A549 (cell line): ENCODE results near the gene CTNNA3. TPM values are rescaled to one million over a fixed set of nuclear protein-coding genes. Genes with fewer than 3 reads are reported as not detected.

ENCODE experiments used
- ATAC-seq, 2 experiments: fragments of 200-7000 bp in 1 of 2; fragments of >200 bp in 1 of 2; cut with Nextera tagmentation in 1 of 2; cut with Tn5 transposase in 1 of 2; 3 replicates each; pipeline versions ENCODE4 v1.8.0 to v1.9.1; 2018 to 2020; ENCODE audit warnings: mild to moderate bottlenecking in 1 of 2, moderate library complexity in 1 of 2
- CTCF ChIA-PET: fragments of 300-600 bp; sonication (Branson Sonifier 250); formaldehyde crosslinking; extraction: SDS; loops from one replicate; lab custom pipeline; 2021; ENCODE audit warnings: antibody characterized with exemption, inconsistent platforms; lab: Yijun Ruan, JAX
- POLR2A ChIA-PET: fragments of 350-600 bp; formaldehyde crosslinking; extraction: SDS; loops from one replicate; lab custom pipeline; 2021; ENCODE audit warnings: antibody characterized with exemption, inconsistent platforms; lab: Yijun Ruan, JAX
- DNase-seq, 2 experiments: peaks; one replicate each; pipeline versions ENCODE4 v3.0.0 to v3.0.0-alpha.2; 2011 to 2016; ENCODE audit warnings: low read depth in 1 of 2, low spot score in 1 of 2
- FAIRE-seq: peaks from 2 replicates; lab custom pipeline; 2011; peaks lifted over from hg19 to GRCh38; lab: Jason Lieb, UNC
- H3K27ac ChIP-seq, 2 experiments: fragments of >200 bp; sonication (Bioruptor Twin); formaldehyde crosslinking; 3 replicates each; pipeline ENCODE4 v1.5.1; 2016 to 2017
- H3K4me1 ChIP-seq: fragments of >200 bp; sonication (Bioruptor Twin); formaldehyde crosslinking; 3 replicates; pipeline ENCODE4 v1.6.1; 2016
- H3K4me2 ChIP-seq: fragments of >200 bp; sonication (Bioruptor Twin); formaldehyde crosslinking; 3 replicates; pipeline ENCODE4 v1.6.1; 2016
- H3K4me3 ChIP-seq: fragments of >200 bp; sonication (Bioruptor Twin); formaldehyde crosslinking; 3 replicates; pipeline ENCODE4 v1.5.1; 2016
- H3K9me3 ChIP-seq: fragments of >200 bp; sonication (Bioruptor Twin); formaldehyde crosslinking; 3 replicates; pipeline ENCODE4 v1.6.1; 2016
- ATOH8 ChIP-seq: fragments of 250-450 bp; sonication (Bioruptor Pico); IDR thresholded peaks from 2 replicates; pipeline ENCODE4 v1.5.0; 2020; ENCODE audit warnings: low read depth, mild to moderate bottlenecking, moderate library complexity
- CBX8 ChIP-seq: fragments of 200-600 bp; sonication (generic); IDR thresholded peaks from 2 replicates; pipeline ENCODE4 v1.6.1; 2016
- CHD4 ChIP-seq: fragments of 200-600 bp; sonication (generic); IDR thresholded peaks from 2 replicates; pipeline ENCODE4 v1.6.1; 2016; ENCODE audit warnings: antibody characterized with exemption, mild to moderate bottlenecking, borderline replicate concordance
- EHF ChIP-seq: fragments of 250-450 bp; sonication (Bioruptor Pico); IDR thresholded peaks from 2 replicates; pipeline ENCODE4 v1.5.0; 2020; ENCODE audit warnings: mild to moderate bottlenecking
- ELK1 ChIP-seq: fragments of 150-350 bp; IDR thresholded peaks from 2 replicates; pipeline ENCODE4 v1.6.1; 2014; ENCODE audit warnings: low read depth, mild to moderate bottlenecking, low read length
- ESRRA ChIP-seq: fragments of 150-350 bp; IDR thresholded peaks from 2 replicates; pipeline ENCODE4 v1.6.1; 2014; ENCODE audit warnings: mild to moderate bottlenecking, low read length, borderline replicate concordance
- FOXS1 ChIP-seq: fragments of 250-450 bp; sonication (Bioruptor Pico); IDR thresholded peaks from 2 replicates; pipeline ENCODE4 v1.5.0; 2020; ENCODE audit warnings: mild to moderate bottlenecking, moderate library complexity
- HDAC2 ChIP-seq: fragments of 200-600 bp; sonication (generic); IDR thresholded peaks from 2 replicates; pipeline ENCODE4 v1.6.1; 2016
- HMGXB4 ChIP-seq: fragments of 250-450 bp; sonication (Bioruptor Pico); IDR thresholded peaks from 2 replicates; pipeline ENCODE4 v1.5.0; 2021; ENCODE audit warnings: mild to moderate bottlenecking, moderate library complexity, borderline replicate concordance
- KDM5A ChIP-seq: fragments of 200-600 bp; sonication (generic); IDR thresholded peaks from 2 replicates; pipeline ENCODE4 v1.6.1; 2016; ENCODE audit warnings: antibody characterized with exemption, mild to moderate bottlenecking
- MAZ ChIP-seq: fragments of 150-350 bp; IDR thresholded peaks from 2 replicates; pipeline ENCODE4 v1.6.1; 2014; ENCODE audit warnings: antibody characterized with exemption, low read depth, low read length, borderline replicate concordance
- NPAS2 ChIP-seq: fragments of 250-450 bp; sonication (Bioruptor Pico); IDR thresholded peaks from 2 replicates; pipeline ENCODE4 v1.8.0; 2022; ENCODE audit warnings: mild to moderate bottlenecking, moderate library complexity, borderline replicate concordance
- NR3C1 ChIP-seq: fragments of >200 bp; sonication (Bioruptor Twin); formaldehyde crosslinking; IDR thresholded peaks from 3 replicates; pipeline ENCODE4 v1.6.1; 2017
- POLR2AphosphoS2 ChIP-seq: conservative IDR thresholded peaks from 2 replicates; pipeline ENCODE4 v1.6.1; 2012; ENCODE audit warnings: low read length, improper control_type of control experiment, inconsistent platforms
- RAD21 ChIP-seq, 2 experiments: fragments of >200 bp in 1 of 2; sonication (Bioruptor Twin) in 1 of 2; formaldehyde crosslinking in 1 of 2; IDR thresholded peaks in 1 of 2; conservative IDR thresholded peaks in 1 of 2; 2 replicates in 1 of 2; 3 replicates in 1 of 2; pipeline ENCODE4 v1.6.1; 2012 to 2018; ENCODE audit warnings: inconsistent platforms in 1 of 2
- RARB ChIP-seq: fragments of 250-450 bp; sonication (Bioruptor Pico); IDR thresholded peaks from 2 replicates; pipeline ENCODE4 v1.8.0; 2021; ENCODE audit warnings: mild to moderate bottlenecking, moderate library complexity
- REST ChIP-seq: fragments of 200-600 bp; sonication (generic); IDR thresholded peaks from 2 replicates; pipeline ENCODE4 v1.6.1; 2016; ENCODE audit warnings: antibody characterized with exemption, mild to moderate bottlenecking, moderate library complexity
- SMC3 ChIP-seq: fragments of >200 bp; sonication (Bioruptor Twin); formaldehyde crosslinking; IDR thresholded peaks from 3 replicates; pipeline ENCODE4 v1.6.1; 2018; ENCODE audit warnings: inconsistent platforms
- SREBF2 ChIP-seq: fragments of 450-650 bp; IDR thresholded peaks from 2 replicates; pipeline ENCODE4 v1.6.1; 2014; ENCODE audit warnings: mild to moderate bottlenecking, moderate library complexity
- TFCP2L1 ChIP-seq: fragments of 250-450 bp; sonication (Bioruptor Pico); IDR thresholded peaks from 2 replicates; pipeline ENCODE4 v1.5.0; 2021; ENCODE audit warnings: mild to moderate bottlenecking
- TP53 ChIP-seq: fragments of 250-450 bp; sonication (Bioruptor Pico); IDR thresholded peaks from 2 replicates; pipeline ENCODE4 v1.5.0; 2021; ENCODE audit warnings: mild to moderate bottlenecking, moderate library complexity
- USF2 ChIP-seq: fragments of 450-650 bp; IDR thresholded peaks from 2 replicates; pipeline ENCODE4 v1.6.1; 2014; ENCODE audit warnings: antibody characterized with exemption
- ZC3H11A ChIP-seq: fragments of 450-650 bp; IDR thresholded peaks from 2 replicates; pipeline ENCODE4 v1.6.1; 2014; ENCODE audit warnings: antibody characterized with exemption, mild to moderate bottlenecking
- ZNF302 ChIP-seq: fragments of 250-450 bp; sonication (Bioruptor Pico); IDR thresholded peaks from 2 replicates; pipeline ENCODE4 v1.9.0; 2021; ENCODE audit warnings: inconsistent platforms, mild to moderate bottlenecking, moderate library complexity
- ZSCAN20 ChIP-seq: fragments of 250-450 bp; sonication (Bioruptor Pico); IDR thresholded peaks from 2 replicates; pipeline ENCODE4 v1.8.0; 2022; ENCODE audit warnings: mild to moderate bottlenecking, moderate library complexity
- WGBS: methylation state at CpG from one replicate; pipeline ENCODE4 v1.1.6; 2017; ENCODE audit errors: missing lambda C conversion rate; 5-methylcytosine and 5-hydroxymethylcytosine counted together
- polyA plus RNA-seq, 4 experiments: library from polyadenylated mRNA; depleted of rRNA in 3 of 4; stranded (reverse); fragments of >200 nt; fragmentation: RNase III in 1 of 4; extraction: RNeasy Plus Mini Kit Qiagen cat#74134 plus additional on column Dnase treatment in 1 of 4; gene quantifications; 2 replicates in 3 of 4; 3 replicates in 1 of 4; pipeline ENCODE4 v1.2.3, GENCODE V29; 2011 to 2017

CTNNA3 gene
- polyA plus RNA-seq, 2 of the 4 experiments (the other 2 are of a cell fraction), result not detected

GRCh38 chr10:67017218-67017617 lies 678.8 kb downstream of the CTNNA3 start:
- Histone ChIP-seq H3K27ac (no peak overlapping the region), H3K4me1 (no peaks in the 10 kb centered on the region), H3K9me3 (no peaks in the 10 kb centered on the region), H3K4me2 (no peak overlapping the region), H3K4me3 (no peak overlapping the region)
- 36% methylated on average over 2 of the region's 2 CpGs for WGBS
- DNase-seq, result no peak
- TF ChIP-seq HDAC2 (no peak), ZC3H11A (no peak), ATOH8 (CRISPR knock-in tag) (no peak), ESRRA (no peak), SREBF2 (no peak), CHD4 (no peak), TFCP2L1 (CRISPR knock-in tag) (no peak), RAD21 (conservative IDR thresholded peaks at IDR 0.05 in 1 of 2, IDR thresholded peaks at IDR 0.05 in 1 of 2) (no peak), REST (no peak), FOXS1 (CRISPR knock-in tag) (no peak), MAZ (no peak), ZSCAN20 (CRISPR knock-in tag) (no peak), HMGXB4 (CRISPR knock-in tag) (no peak), KDM5A (no peak), POLR2AphosphoS2 (no peak), EHF (CRISPR knock-in tag) (no peak), TP53 (CRISPR knock-in tag) (no peak), NPAS2 (no peak)
- no peak for ATAC-seq
- CTCF ChIA-PET, result no interaction called here
- POLR2A ChIA-PET, result no interaction called here
- no peak for FAIRE-seq

- FAIRE-seq, result no peak
- ChIA-PET CTCF (no interaction called here), POLR2A (no interaction called here)
- ATAC-seq, result no peak
- Histone ChIP-seq H3K4me1 (no peaks in the 10 kb centered on the region), H3K4me2 (no peak overlapping the region), H3K9me3 (no peaks in the 10 kb centered on the region), H3K4me3 (no peak overlapping the region), H3K27ac (no peak overlapping the region)
- WGBS, result 2% methylated on average over 1 of the region's 1 CpG
- DNase-seq, result no peak
- TF ChIP-seq SMC3 (no peak), USF2 (no peak), ZNF302 (CRISPR knock-in tag) (no peak), NR3C1 (no peak), HMGXB4 (CRISPR knock-in tag) (no peak), CBX8 (no peak), ELK1 (no peak), TP53 (CRISPR knock-in tag) (no peak), RARB (CRISPR knock-in tag) (no peak)
Measured at GRCh38 chr10:67015225-67015624, 680.8 kb downstream of the CTNNA3 start.
